GM18526 (cell line): Measurements from ENCODE around the gene DECR2.

Source experiments
- POLR2A ChIP-seq: IDR thresholded peaks from 3 replicates; pipeline ENCODE4 v1.6.1; 2011; ENCODE audit not compliant: insufficient read length; ENCODE audit errors: extremely low read depth

Gene DECR2

GRCh38 chr16:401468-402348, at the start of gene DECR2:
DECR2 (plus strand) TSS chr16:401885; CDS start chr16:401964, 79 bp downstream.
- TF ChIP-seq POLR2A = peak; percentile 80

GRCh38 chr16:352547-353403, 48.9 kb upstream of the DECR2 start, which contains the start of gene AXIN1:
AXIN1 (minus strand) TSS chr16:352723; CDS start chr16:347025, 5,698 bp downstream.
- TF ChIP-seq POLR2A = peak; percentile 65

- TF ChIP-seq POLR2A = no peak
Measured at GRCh38 chr16:353404-354290, 48.0 kb upstream of the DECR2 start.

- no peak for TF ChIP-seq POLR2A
Measured at GRCh38 chr16:354291-354881, 47.3 kb upstream of the DECR2 start.

- TF ChIP-seq POLR2A = no peak
Measured at GRCh38 chr16:354971-355461, 46.7 kb upstream of the DECR2 start.

GRCh38 chr16:356741-357140, 44.9 kb upstream of the DECR2 start:
- TF ChIP-seq POLR2A = no peak

- TF ChIP-seq POLR2A = no peak
Measured at GRCh38 chr16:359067-359763, 42.5 kb upstream of the DECR2 start.

GRCh38 chr16:359871-360697, 41.6 kb upstream of the DECR2 start:
- TF ChIP-seq POLR2A = no peak

- no peak for TF ChIP-seq POLR2A
Measured at GRCh38 chr16:360698-361336, 40.9 kb upstream of the DECR2 start.

GRCh38 chr16:361341-361871, 40.3 kb upstream of the DECR2 start:
- TF ChIP-seq POLR2A = no peak

- TF ChIP-seq POLR2A = no peak
Measured at GRCh38 chr16:361872-362701, 39.6 kb upstream of the DECR2 start.
